HUES48 (cell line): ENCODE data around the gene IQCH.
A peak's percentile ranks its signal among the peaks of the same experiment; 100 is the strongest.

Experiments
- H3K27ac ChIP-seq: one replicate; pipeline ENCODE4 v1.7.0; 2013; ENCODE audit warnings: low read depth, low read length, inconsistent platforms
- H3K27me3 ChIP-seq: 2 replicates; pipeline ENCODE4 v1.6.1; 2013; ENCODE audit warnings: mild to moderate bottlenecking, low read length; ENCODE audit not compliant: control insufficient read depth, insufficient read depth
- H3K36me3 ChIP-seq: 2 replicates; pipeline ENCODE4 v1.6.1; 2013; ENCODE audit warnings: low read length; ENCODE audit not compliant: control insufficient read depth, insufficient read depth
- H3K4me1 ChIP-seq: 2 replicates; pipeline ENCODE4 v1.6.1; 2013; ENCODE audit warnings: mild to moderate bottlenecking, low read length; ENCODE audit not compliant: control insufficient read depth, insufficient read depth
- H3K4me3 ChIP-seq: 2 replicates; pipeline ENCODE4 v1.5.1; 2013; ENCODE audit warnings: mild to moderate bottlenecking, low read depth, low read length
- H3K9ac ChIP-seq: 2 replicates; pipeline ENCODE4 v1.6.1; 2013; ENCODE audit warnings: mild to moderate bottlenecking, low read depth, low read length, moderate library complexity
- H3K9me3 ChIP-seq: 2 replicates; pipeline ENCODE4 v1.6.1; 2013; ENCODE audit warnings: low read length; ENCODE audit not compliant: control insufficient read depth, insufficient read depth

The IQCH gene

GRCh38 chr15:67254238-67255175 is at the start of gene IQCH, which contains the start of gene AAGAB:
Gene IQCH (plus strand): TSS chr15:67254786. CDS start chr15:67254897, 111 bp downstream.
Gene AAGAB (minus strand): TSS chr15:67254661. CDS start chr15:67254631, 30 bp downstream.
- Histone ChIP-seq H3K9ac (peak within 1 kb of the TSS; percentile 79), H3K27ac (peak within 1 kb of the TSS; percentile 73), H3K9me3 (no peaks in the 10 kb centered on the region)

GRCh38 chr15:67207555-67208207 is 46.9 kb upstream of the IQCH start:
- Histone ChIP-seq H3K27me3 (no peaks in the 10 kb centered on the region), H3K27ac (no peak overlapping the region), H3K4me3 (no peak overlapping the region), H3K4me1 (no peaks in the 10 kb centered on the region), H3K36me3 (peaks cover 40% of the 10 kb centered on the region; the same call in 1 of the 2 replicates), H3K9ac (no peak overlapping the region), H3K9me3 (no peaks in the 10 kb centered on the region)

More at GRCh38 chr15:67254238-67255175, at the start of gene IQCH, which contains the start of gene AAGAB:
- Histone ChIP-seq H3K4me3 (peak within 1 kb of the TSS; percentile 88), H3K4me1 (no peaks in the 10 kb centered on the region), H3K27me3 (no peaks in the 10 kb centered on the region), H3K36me3 (no peaks in the 10 kb centered on the region)

- Histone ChIP-seq H3K9ac (no peak overlapping the region), H3K4me1 (no peaks in the 10 kb centered on the region), H3K36me3 (peaks cover 33% of the 10 kb centered on the region; the same call in 1 of the 2 replicates), H3K27me3 (no peaks in the 10 kb centered on the region), H3K9me3 (no peaks in the 10 kb centered on the region), H3K4me3 (no peak overlapping the region), H3K27ac (no peak overlapping the region)
Measured at GRCh38 chr15:67208396-67208795, 46.2 kb upstream of the IQCH start.

DNA sequence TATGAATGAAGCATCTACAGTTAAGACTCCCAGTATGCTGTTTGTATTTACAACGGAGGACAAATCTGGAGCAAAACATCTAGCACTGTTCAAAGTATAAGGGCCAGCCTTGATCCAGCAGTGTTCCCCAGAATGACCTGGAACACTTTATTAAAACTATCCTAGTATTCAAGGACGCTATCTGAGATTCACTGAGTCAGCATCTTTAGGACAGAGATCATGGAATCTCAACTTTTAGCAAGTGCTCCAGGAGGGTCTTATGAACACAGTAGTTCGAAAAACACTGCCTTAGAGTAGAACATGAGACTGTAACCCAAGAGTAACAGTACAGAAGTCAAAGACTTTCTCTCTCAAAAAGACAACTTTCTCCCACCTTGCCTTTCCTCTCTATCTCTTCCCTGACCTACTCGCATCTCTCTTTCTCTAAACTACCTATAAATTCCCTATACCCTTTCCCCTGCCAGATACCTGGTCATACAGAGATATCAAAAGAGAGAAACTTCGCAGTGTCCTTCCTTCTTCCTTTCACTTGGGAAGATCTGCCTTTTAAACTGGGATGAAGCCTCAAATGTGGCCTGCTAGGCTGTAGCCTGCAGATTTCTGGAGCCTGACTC is 43.9 kb upstream of the IQCH start:
- Histone ChIP-seq H3K9ac (no peak overlapping the region), H3K27ac (no peak overlapping the region), H3K27me3 (no peaks in the 10 kb centered on the region), H3K4me3 (no peak overlapping the region), H3K36me3 (peaks cover 19% of the 10 kb centered on the region; the same call in 1 of the 2 replicates), H3K9me3 (no peaks in the 10 kb centered on the region), H3K4me1 (no peaks in the 10 kb centered on the region)

- Histone ChIP-seq H3K4me3 (no peak overlapping the region), H3K4me1 (no peaks in the 10 kb centered on the region), H3K9me3 (no peaks in the 10 kb centered on the region), H3K27me3 (no peaks in the 10 kb centered on the region), H3K9ac (no peak overlapping the region), H3K36me3 (peaks cover 14% of the 10 kb centered on the region; the same call in 1 of the 2 replicates), H3K27ac (no peak overlapping the region)
Measured at GRCh38 chr15:67212684-67213367, 41.8 kb upstream of the IQCH start.

DNA sequence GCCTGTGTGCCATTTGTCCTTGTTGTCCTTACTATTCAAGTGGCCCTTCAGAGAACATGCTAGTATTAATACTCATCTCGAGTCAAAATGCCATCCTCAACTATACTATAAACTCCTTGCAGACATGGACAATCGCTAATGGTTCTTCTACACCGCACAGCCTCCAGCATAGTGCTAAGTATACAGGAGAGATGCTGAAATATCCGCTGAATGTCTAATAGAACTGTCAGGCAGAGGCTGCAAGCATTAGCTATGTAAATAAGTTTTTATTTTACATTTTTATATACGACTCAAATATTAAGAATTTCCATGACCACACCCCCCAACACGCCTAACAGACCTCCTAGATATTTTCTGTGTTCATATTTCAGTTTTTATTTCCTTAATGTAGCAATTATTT is 39.5 kb upstream of the IQCH start:
- no peak overlapping the region for H3K4me3 ChIP-seq
- H3K4me1 ChIP-seq: no peaks in the 10 kb centered on the region
- H3K9me3 ChIP-seq: no peaks in the 10 kb centered on the region
- no peaks in the 10 kb centered on the region for H3K36me3 ChIP-seq
- H3K9ac ChIP-seq: no peak overlapping the region
- no peaks in the 10 kb centered on the region for H3K27me3 ChIP-seq
- H3K27ac ChIP-seq: no peak overlapping the region

DNA sequence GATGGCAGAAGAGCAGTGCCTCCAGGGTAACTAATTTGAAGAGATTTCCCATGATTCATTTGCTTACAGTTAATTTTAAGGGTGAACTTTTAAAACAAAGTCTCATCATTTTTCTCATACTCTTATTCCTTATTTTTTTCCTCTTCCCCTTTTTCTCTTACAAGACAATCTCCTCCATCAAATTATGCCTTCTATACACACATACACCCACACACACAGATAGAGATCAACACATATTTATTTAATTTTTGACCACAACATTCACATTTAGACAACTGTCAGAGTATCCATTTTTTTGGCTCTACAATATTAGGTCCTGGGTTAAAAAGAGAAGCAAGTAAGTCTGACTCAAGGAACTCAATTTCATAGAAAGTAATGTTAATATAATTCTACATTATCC is 37.7 kb upstream of the IQCH start:
- H3K4me1 ChIP-seq: no peaks in the 10 kb centered on the region
- H3K36me3 ChIP-seq: peaks cover 3% of the 10 kb centered on the region; the same call in 1 of the 2 replicates
- no peaks in the 10 kb centered on the region for H3K9me3 ChIP-seq
- no peak overlapping the region for H3K27ac ChIP-seq
- no peak overlapping the region for H3K9ac ChIP-seq
- H3K4me3 ChIP-seq: no peak overlapping the region
- no peaks in the 10 kb centered on the region for H3K27me3 ChIP-seq

GRCh38 chr15:67218428-67218827 is 36.2 kb upstream of the IQCH start:
- no peak overlapping the region for H3K4me3 ChIP-seq
- no peak overlapping the region for H3K9ac ChIP-seq
- peaks cover 3% of the 10 kb centered on the region; the same call in 1 of the 2 replicates for H3K36me3 ChIP-seq
- no peaks in the 10 kb centered on the region for H3K4me1 ChIP-seq
- no peak overlapping the region for H3K27ac ChIP-seq
- no peaks in the 10 kb centered on the region for H3K27me3 ChIP-seq
- H3K9me3 ChIP-seq: no peaks in the 10 kb centered on the region

DNA sequence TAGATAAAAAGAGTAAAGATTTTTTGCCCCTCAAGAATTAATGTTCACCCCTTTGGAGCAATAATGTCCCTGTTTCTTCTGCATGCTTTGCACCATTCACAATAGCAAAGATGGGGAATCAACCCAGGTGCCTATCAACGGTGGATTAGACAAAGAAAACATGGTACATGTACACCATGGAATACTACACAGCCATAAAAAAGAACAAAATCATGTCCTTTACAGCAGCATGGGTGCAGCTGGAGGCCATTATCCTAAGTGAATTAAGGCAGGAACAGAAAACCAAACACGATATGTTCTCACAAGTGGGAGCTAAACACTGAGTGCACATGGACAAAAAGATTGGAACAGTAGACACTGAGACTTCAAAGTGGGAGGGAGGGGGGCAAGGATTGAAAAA is 35.3 kb upstream of the IQCH start:
- H3K27ac ChIP-seq: no peak overlapping the region
- no peak overlapping the region for H3K9ac ChIP-seq
- no peaks in the 10 kb centered on the region for H3K9me3 ChIP-seq
- peaks cover 3% of the 10 kb centered on the region; the same call in 1 of the 2 replicates for H3K36me3 ChIP-seq
- no peaks in the 10 kb centered on the region for H3K27me3 ChIP-seq
- no peak overlapping the region for H3K4me3 ChIP-seq
- no peaks in the 10 kb centered on the region for H3K4me1 ChIP-seq

- Histone ChIP-seq H3K27ac (no peak overlapping the region), H3K9me3 (no peaks in the 10 kb centered on the region), H3K4me3 (no peak overlapping the region), H3K27me3 (no peaks in the 10 kb centered on the region), H3K9ac (no peak overlapping the region), H3K4me1 (no peaks in the 10 kb centered on the region), H3K36me3 (peaks cover 11% of the 10 kb centered on the region; the same call in 1 of the 2 replicates)
Measured at GRCh38 chr15:67224889-67225288, 29.7 kb upstream of the IQCH start.
